GM13976 (cell line): ENCODE results near the gene MED12.

Experiments
- DNase-seq: peaks from one replicate; pipeline ENCODE4 v3.0.0; 2012; ENCODE audit warnings: low spot score
- in situ Hi-C: fragments of 300-500 bp; cut with MboI; formaldehyde crosslinking; loops from one replicate; pipeline ENCODE4 v1.12.0; 2022; ENCODE audit warnings: low sequenced_read_pairs, mixed read lengths, inconsistent platforms; ENCODE audit not compliant: unreplicated experiment
- TF ChIP-seq, protein P1 (sequence below): IDR thresholded peaks from 2 replicates; pipeline ENCODE4 v1.5.1; 2012; ENCODE audit warnings: borderline replicate concordance, mild to moderate bottlenecking; ENCODE audit not compliant: insufficient read depth; ENCODE audit errors: extremely low read depth, missing control alignments, control extremely low read depth

MED12 gene

DNA sequence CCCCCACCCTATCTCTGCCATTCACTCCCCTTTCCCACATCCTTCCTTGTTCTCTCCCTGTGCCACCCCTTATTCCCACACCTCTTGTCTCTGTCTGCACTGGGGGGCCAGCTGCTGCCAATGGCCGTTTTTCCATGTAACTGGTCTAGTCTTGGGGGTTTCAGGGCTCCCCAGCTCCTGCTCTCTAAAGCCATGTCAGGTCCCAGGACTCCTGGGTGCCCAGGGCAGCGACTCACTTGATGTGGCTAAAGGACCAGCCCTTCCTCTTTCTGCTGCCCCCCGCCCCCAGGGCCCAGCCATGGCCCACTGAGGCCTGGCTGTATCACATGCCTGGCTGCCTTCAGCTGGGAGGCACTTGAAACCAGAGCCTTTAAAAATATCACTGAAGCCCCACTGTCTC, 36.2 kb downstream of the MED12 start:
- TF ChIP-seq, protein P1, sequence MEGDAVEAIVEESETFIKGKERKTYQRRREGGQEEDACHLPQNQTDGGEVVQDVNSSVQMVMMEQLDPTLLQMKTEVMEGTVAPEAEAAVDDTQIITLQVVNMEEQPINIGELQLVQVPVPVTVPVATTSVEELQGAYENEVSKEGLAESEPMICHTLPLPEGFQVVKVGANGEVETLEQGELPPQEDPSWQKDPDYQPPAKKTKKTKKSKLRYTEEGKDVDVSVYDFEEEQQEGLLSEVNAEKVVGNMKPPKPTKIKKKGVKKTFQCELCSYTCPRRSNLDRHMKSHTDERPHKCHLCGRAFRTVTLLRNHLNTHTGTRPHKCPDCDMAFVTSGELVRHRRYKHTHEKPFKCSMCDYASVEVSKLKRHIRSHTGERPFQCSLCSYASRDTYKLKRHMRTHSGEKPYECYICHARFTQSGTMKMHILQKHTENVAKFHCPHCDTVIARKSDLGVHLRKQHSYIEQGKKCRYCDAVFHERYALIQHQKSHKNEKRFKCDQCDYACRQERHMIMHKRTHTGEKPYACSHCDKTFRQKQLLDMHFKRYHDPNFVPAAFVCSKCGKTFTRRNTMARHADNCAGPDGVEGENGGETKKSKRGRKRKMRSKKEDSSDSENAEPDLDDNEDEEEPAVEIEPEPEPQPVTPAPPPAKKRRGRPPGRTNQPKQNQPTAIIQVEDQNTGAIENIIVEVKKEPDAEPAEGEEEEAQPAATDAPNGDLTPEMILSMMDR, result no peak
- no peak for DNase-seq
- in situ Hi-C loops, result no loop called here

DNA sequence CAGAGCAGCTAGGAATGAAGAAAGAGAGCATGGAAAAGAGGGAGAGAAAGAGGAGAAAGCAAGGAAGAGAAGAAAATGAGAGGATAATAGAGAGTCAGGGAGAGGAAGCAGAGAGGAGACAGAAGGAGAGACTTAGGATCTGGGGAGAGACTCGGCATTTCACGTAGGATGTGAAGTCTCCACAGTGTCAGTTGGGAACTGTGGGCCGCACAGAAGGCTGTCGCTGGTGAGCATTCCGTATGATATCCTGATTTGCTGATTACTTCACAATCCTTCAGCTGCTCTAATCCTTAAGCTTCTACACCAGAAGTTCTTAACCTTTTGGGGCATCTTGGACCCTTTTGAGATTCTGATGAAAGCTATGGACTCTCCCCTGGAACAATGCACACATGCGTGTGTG, 40.2 kb downstream of the MED12 start:
- in situ Hi-C loops, result no loop called here
- no peak for DNase-seq
- TF ChIP-seq, protein P1, result no peak

DNA sequence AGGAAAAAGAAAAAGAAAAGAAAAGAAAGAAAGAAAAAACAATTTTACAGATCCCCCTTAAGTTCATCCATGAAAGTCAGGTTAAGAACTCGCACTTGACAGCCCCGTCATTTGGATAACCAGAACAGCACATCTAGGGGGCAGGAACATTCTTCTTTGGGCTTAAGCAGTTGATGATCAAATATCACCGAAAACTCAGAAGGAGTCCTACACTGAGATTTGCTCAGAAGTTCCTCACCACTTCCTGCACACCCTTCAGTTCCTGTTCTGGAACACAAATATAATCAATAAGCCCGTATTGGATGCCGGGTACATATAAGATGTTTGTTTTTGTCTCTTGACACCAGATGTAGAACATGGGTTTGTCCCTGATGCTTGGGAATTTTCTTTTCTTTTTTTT, 40.9 kb downstream of the MED12 start:
- TF ChIP-seq, protein P1, result no peak
- DNase-seq, result no peak
- in situ Hi-C loops, result no loop called here

DNA sequence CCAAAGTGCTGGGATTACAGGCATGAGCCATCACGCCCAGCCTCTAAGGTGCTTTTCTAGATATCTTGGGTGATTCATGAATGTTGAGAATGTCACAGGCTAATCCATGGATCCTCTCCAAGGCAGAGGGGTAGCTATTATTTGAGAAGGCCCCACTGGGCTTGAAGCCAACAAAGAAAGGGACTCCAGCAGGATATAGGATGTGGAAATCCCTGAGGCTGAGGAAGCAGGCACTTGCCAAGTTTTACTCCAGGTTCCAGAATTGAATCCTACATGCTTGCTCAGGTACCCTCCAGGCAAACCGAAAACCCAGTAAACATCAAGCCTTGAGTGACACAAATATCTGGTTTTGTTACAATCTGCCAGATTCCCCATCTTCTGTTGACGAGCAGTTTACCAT, 42.1 kb downstream of the MED12 start:
- in situ Hi-C loops, result no loop called here
- no peak for DNase-seq
- TF ChIP-seq, protein P1, result no peak

DNA sequence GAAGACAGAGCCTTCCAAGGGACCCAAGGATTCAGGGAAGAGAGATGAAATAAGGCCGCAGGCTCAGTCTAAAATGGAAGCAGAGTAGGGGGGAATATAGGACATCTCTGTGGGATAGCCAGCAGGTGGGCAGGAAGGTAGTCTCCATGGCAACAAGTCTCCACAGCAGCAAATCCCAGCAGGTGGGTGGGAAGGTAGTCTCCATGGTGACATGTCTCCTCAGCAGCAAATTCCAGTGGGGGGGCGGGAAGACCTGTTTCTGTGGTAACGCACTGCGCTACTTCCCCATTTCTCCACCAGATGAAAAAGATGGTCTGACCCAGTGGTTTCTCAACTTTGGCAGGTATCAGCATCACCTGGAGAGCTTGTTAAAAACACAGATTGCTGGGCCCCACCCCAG, 44.6 kb downstream of the MED12 start:
- no peak for DNase-seq
- in situ Hi-C loops, result no loop called here
- TF ChIP-seq, protein P1, result no peak

DNA sequence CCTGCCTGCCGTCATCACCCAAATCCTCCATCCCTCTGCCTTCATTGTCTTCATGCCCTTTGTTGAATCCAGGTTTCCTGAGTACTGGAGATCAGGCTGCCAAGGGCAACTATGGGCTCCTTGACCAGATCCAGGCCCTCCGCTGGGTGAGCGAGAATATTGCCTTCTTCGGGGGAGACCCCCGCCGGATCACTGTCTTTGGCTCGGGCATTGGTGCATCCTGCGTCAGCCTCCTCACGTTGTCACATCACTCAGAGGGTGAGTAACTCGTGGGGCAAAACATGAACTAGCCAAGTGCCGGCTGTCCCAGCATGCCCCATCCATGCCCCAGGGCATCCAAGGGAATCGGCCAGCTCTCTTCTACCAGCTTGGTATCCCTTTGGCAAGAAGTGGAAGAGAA, 45.7 kb downstream of the MED12 start:
- in situ Hi-C loops, result no loop called here
- TF ChIP-seq, protein P1, result no peak
- DNase-seq, result no peak

DNA sequence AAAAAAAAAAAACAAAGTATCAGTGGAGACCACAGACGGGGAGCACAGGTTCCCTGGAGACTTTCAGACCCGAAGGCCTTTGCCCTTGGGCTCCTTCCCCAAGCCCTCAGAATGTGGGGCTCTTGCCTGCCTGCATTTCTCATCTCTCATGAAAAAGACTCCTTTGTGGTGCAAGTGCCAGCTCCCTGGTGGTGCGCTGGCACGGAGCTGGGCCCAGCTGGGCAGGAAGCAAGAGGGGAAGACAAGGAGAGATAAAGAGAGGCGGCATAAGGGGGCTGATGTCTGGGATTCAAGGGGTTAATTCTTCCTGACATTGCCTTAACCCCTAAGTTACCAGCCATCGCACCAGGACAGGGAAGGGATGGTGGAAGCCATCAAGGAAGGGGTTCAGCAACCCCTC, 48.1 kb downstream of the MED12 start:
- in situ Hi-C loops, result no loop called here
- DNase-seq, result no peak
- TF ChIP-seq, protein P1, result no peak
